ENCODE data around the gene MTHFSD. TPM values are rescaled to one million over a fixed set of nuclear protein-coding genes. Genes with fewer than 3 reads are reported as not detected.

The MTHFSD gene
- 10 to 100 TPM; 22.8 to 25.9 TPM for total RNA-seq

GRCh38 chr16:86554917-86555703 lies at the start of gene MTHFSD:
TSS of gene MTHFSD (minus strand) at chr16:86555235. CDS start at chr16:86555184, 51 bp downstream.
- Mint-ChIP-seq H3K36me3 (ENCODE audit: low read depth) (peaks cover 15% of the 10 kb centered on the region), H3K4me1 (ENCODE audit: low read depth) (peaks cover 14% of the 10 kb centered on the region), H3K27me3 (ENCODE audit: low read depth) (no peaks in the 10 kb centered on the region), H3K4me3 (peak within 1 kb of the TSS; percentile 92), H3K9me3 (ENCODE audit: insufficient read depth) (no peaks in the 10 kb centered on the region), H3K27ac (peak within 1 kb of the TSS; percentile 98)
- DNase-seq (peak; percentile 94), ATAC-seq (peak; percentile 97)
- CTCF ChIA-PET: interaction anchor here (0.6 to 0.8 kb wide), 3 partner anchors 34 to 1816 kb away, joined by 3 to 5 read pairs (median 3); no protein-coding TSS in a partner anchor
- POLR2A ChIA-PET: interaction anchor here (0.7 kb wide), 1 partner anchor 15 kb away, joined by 4 read pairs; no protein-coding TSS in a partner anchor

GRCh38 chr16:86604436-86605193 lies 49.6 kb upstream of the MTHFSD start:
- CTCF ChIA-PET: interaction anchor here (2.0 kb wide), 1 partner anchor 40 kb away, joined by 5 read pairs; no protein-coding TSS in a partner anchor
- H3K4me1 Mint-ChIP-seq (ENCODE audit: low read depth): peaks cover 13% of the 10 kb centered on the region
- peak overlapping the region; percentile 32 for H3K27ac Mint-ChIP-seq
- ATAC-seq (peak; percentile 98), DNase-seq (peak; percentile 55)
- peaks cover 9% of the 10 kb centered on the region for H3K27me3 Mint-ChIP-seq (ENCODE audit: low read depth)
- no peaks in the 10 kb centered on the region for H3K36me3 Mint-ChIP-seq (ENCODE audit: low read depth)
- POLR2A ChIA-PET: interaction anchor here (0.5 kb wide), 1 partner anchor 527 kb away, joined by 4 read pairs; no protein-coding TSS in a partner anchor
- H3K4me3 Mint-ChIP-seq: peak overlapping the region; percentile 66
- H3K9me3 Mint-ChIP-seq (ENCODE audit: insufficient read depth): no peaks in the 10 kb centered on the region

GRCh38 chr16:86602521-86602920 lies 47.5 kb upstream of the MTHFSD start:
- POLR2A ChIA-PET: no interaction called here
- ATAC-seq (no peak), DNase-seq (no peak)
- Mint-ChIP-seq H3K27me3 (ENCODE audit: low read depth) (peaks cover 22% of the 10 kb centered on the region), H3K4me3 (no peak overlapping the region), H3K36me3 (ENCODE audit: low read depth) (no peaks in the 10 kb centered on the region), H3K9me3 (ENCODE audit: insufficient read depth) (no peaks in the 10 kb centered on the region), H3K27ac (no peak overlapping the region), H3K4me1 (ENCODE audit: low read depth) (peaks cover 13% of the 10 kb centered on the region)
- CTCF ChIA-PET: no interaction called here

- Mint-ChIP-seq H3K9me3 (ENCODE audit: insufficient read depth) (no peaks in the 10 kb centered on the region), H3K36me3 (ENCODE audit: low read depth) (no peaks in the 10 kb centered on the region), H3K27me3 (ENCODE audit: low read depth) (peaks cover 22% of the 10 kb centered on the region), H3K4me1 (ENCODE audit: low read depth) (peaks cover 13% of the 10 kb centered on the region), H3K27ac (no peak overlapping the region), H3K4me3 (no peak overlapping the region)
- no peak for DNase-seq
- POLR2A ChIA-PET: no interaction called here
- CTCF ChIA-PET: no interaction called here
- ATAC-seq: no peak
Measured at GRCh38 chr16:86601356-86601755, 46.3 kb upstream of the MTHFSD start.

- ChIA-PET CTCF (no interaction called here), POLR2A (no interaction called here)
- Mint-ChIP-seq H3K9me3 (ENCODE audit: insufficient read depth) (no peaks in the 10 kb centered on the region), H3K27ac (no peak overlapping the region), H3K27me3 (ENCODE audit: low read depth) (peaks cover 30% of the 10 kb centered on the region), H3K4me3 (no peak overlapping the region), H3K4me1 (ENCODE audit: low read depth) (no peaks in the 10 kb centered on the region), H3K36me3 (ENCODE audit: low read depth) (no peaks in the 10 kb centered on the region)
- ATAC-seq: no peak
- DNase-seq: no peak
Measured at GRCh38 chr16:86598607-86599565, 43.9 kb upstream of the MTHFSD start.

- ATAC-seq (no peak), DNase-seq (no peak)
- H3K9me3 Mint-ChIP-seq (ENCODE audit: insufficient read depth): no peaks in the 10 kb centered on the region
- ChIA-PET POLR2A (no interaction called here), CTCF (no interaction called here)
- H3K4me3 Mint-ChIP-seq: no peak overlapping the region
- H3K36me3 Mint-ChIP-seq (ENCODE audit: low read depth): no peaks in the 10 kb centered on the region
- no peak overlapping the region for H3K27ac Mint-ChIP-seq
- H3K4me1 Mint-ChIP-seq (ENCODE audit: low read depth): peaks cover 5% of the 10 kb centered on the region
- H3K27me3 Mint-ChIP-seq (ENCODE audit: low read depth): peaks cover 38% of the 10 kb centered on the region
Measured at GRCh38 chr16:86597880-86598606, 43.0 kb upstream of the MTHFSD start.

GRCh38 chr16:86597126-86597879 lies 42.3 kb upstream of the MTHFSD start:
- Mint-ChIP-seq H3K27me3 (ENCODE audit: low read depth) (peaks cover 40% of the 10 kb centered on the region), H3K4me3 (no peak overlapping the region), H3K36me3 (ENCODE audit: low read depth) (no peaks in the 10 kb centered on the region), H3K27ac (no peak overlapping the region), H3K9me3 (ENCODE audit: insufficient read depth) (no peaks in the 10 kb centered on the region), H3K4me1 (ENCODE audit: low read depth) (peaks cover 7% of the 10 kb centered on the region)
- no peak for ATAC-seq
- DNase-seq: no peak
- CTCF ChIA-PET: no interaction called here
- POLR2A ChIA-PET: no interaction called here

GRCh38 chr16:86595983-86596605 lies 41.1 kb upstream of the MTHFSD start:
- CTCF ChIA-PET: no interaction called here
- ATAC-seq (no peak), DNase-seq (no peak)
- H3K27ac Mint-ChIP-seq: no peak overlapping the region
- H3K9me3 Mint-ChIP-seq (ENCODE audit: insufficient read depth): no peaks in the 10 kb centered on the region
- peaks cover 7% of the 10 kb centered on the region for H3K4me1 Mint-ChIP-seq (ENCODE audit: low read depth)
- H3K4me3 Mint-ChIP-seq: no peak overlapping the region
- H3K36me3 Mint-ChIP-seq (ENCODE audit: low read depth): no peaks in the 10 kb centered on the region
- POLR2A ChIA-PET: no interaction called here
- H3K27me3 Mint-ChIP-seq (ENCODE audit: low read depth): peaks cover 49% of the 10 kb centered on the region

- ATAC-seq (no peak), DNase-seq (no peak)
- Mint-ChIP-seq H3K4me1 (ENCODE audit: low read depth) (peaks cover 7% of the 10 kb centered on the region), H3K4me3 (no peak overlapping the region), H3K36me3 (ENCODE audit: low read depth) (no peaks in the 10 kb centered on the region), H3K9me3 (ENCODE audit: insufficient read depth) (no peaks in the 10 kb centered on the region), H3K27me3 (ENCODE audit: low read depth) (peaks cover 41% of the 10 kb centered on the region), H3K27ac (no peak overlapping the region)
- ChIA-PET CTCF (no interaction called here), POLR2A (no interaction called here)
Measured at GRCh38 chr16:86594721-86595120, 39.7 kb upstream of the MTHFSD start.

GRCh38 chr16:86593913-86594620 lies 39.0 kb upstream of the MTHFSD start:
- POLR2A ChIA-PET: no interaction called here
- DNase-seq (no peak), ATAC-seq (no peak)
- H3K27me3 Mint-ChIP-seq (ENCODE audit: low read depth): peaks cover 37% of the 10 kb centered on the region
- no peak overlapping the region for H3K27ac Mint-ChIP-seq
- no peak overlapping the region for H3K4me3 Mint-ChIP-seq
- H3K9me3 Mint-ChIP-seq (ENCODE audit: insufficient read depth): no peaks in the 10 kb centered on the region
- no peaks in the 10 kb centered on the region for H3K36me3 Mint-ChIP-seq (ENCODE audit: low read depth)
- CTCF ChIA-PET: no interaction called here
- peaks cover 7% of the 10 kb centered on the region for H3K4me1 Mint-ChIP-seq (ENCODE audit: low read depth)
